Stomach smooth muscle (tissue), 2 donors: ENCODE measurements around the gene DNAJB4.

ENCODE experiments used
- H3K27ac ChIP-seq: one replicate; pipeline ENCODE4 v1.7.0; 2013; ENCODE audit warnings: mild to moderate bottlenecking, low read length, inconsistent platforms
- H3K27me3 ChIP-seq, 2 donors: one replicate each; pipeline ENCODE4 v1.7.0; 2013; ENCODE audit warnings: low read length in 2 of 2; ENCODE audit not compliant: insufficient read depth in 2 of 2, control insufficient read depth in 1 of 2
- H3K36me3 ChIP-seq, 2 donors: one replicate each; pipeline ENCODE4 v1.7.0; 2013; ENCODE audit warnings: low read length in 2 of 2; ENCODE audit not compliant: control insufficient read depth in 2 of 2, insufficient read depth in 2 of 2
- H3K4me1 ChIP-seq: one replicate; pipeline ENCODE4 v1.7.0; 2013; ENCODE audit warnings: low read length; ENCODE audit not compliant: control insufficient read depth, insufficient read depth
- H3K4me3 ChIP-seq, 2 donors: one replicate each; pipeline ENCODE4 v1.7.0; 2013; ENCODE audit warnings: low read length in 2 of 2
- H3K9ac ChIP-seq, 2 donors: one replicate each; pipeline ENCODE4 v1.7.0; 2013; ENCODE audit warnings: low read length in 2 of 2, mild to moderate bottlenecking in 1 of 2
- H3K9me3 ChIP-seq, 2 donors: one replicate each; pipeline ENCODE4 v1.7.0; 2013; ENCODE audit warnings: low read length in 2 of 2; ENCODE audit not compliant: control insufficient read depth in 2 of 2
- donor health status: healthy.
- donor health status: Pancreatic carcinoma.

DNAJB4 gene

GRCh38 chr1:78048446-78048845, 43.7 kb downstream of the DNAJB4 start:
- no peak overlapping the region for H3K4me3 ChIP-seq
- no peaks in the 10 kb centered on the region for H3K27me3 ChIP-seq
- H3K9ac ChIP-seq = no peak overlapping the region
- peaks cover 14% of the 10 kb centered on the region for H3K4me1 ChIP-seq
- H3K27ac ChIP-seq = no peak overlapping the region
- no peaks in the 10 kb centered on the region for H3K9me3 ChIP-seq
- no peaks in the 10 kb centered on the region for H3K36me3 ChIP-seq

- Histone ChIP-seq H3K36me3 (no peaks in the 10 kb centered on the region), H3K9me3 (no peaks in the 10 kb centered on the region), H3K27me3 (no peaks in the 10 kb centered on the region), H3K4me3 (no peak overlapping the region), H3K4me1 (peaks cover 14% of the 10 kb centered on the region), H3K27ac (no peak overlapping the region), H3K9ac (no peak overlapping the region)
These were observed 44.7 kb downstream of the DNAJB4 start for GRCh38 chr1:78049396-78049795.

DNA sequence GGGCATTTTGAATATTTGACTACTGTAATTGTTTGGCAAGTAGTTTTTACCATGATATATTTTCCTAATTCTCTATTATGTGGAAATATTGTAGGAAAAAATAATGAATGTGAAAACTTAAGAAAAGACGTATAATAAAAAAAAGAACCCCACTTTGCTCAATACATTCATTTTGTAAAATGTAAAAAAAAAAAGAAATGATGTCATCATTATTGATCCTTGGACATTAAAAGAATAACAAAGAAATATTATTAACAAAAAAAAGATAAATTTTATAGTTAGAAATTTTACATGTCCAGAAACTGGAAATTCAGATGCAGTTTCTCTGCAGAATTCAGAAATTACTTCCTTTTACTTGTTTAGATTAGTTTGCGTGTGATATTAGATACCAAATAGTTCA, 46.3 kb downstream of the DNAJB4 start:
- Histone ChIP-seq H3K36me3 (no peaks in the 10 kb centered on the region), H3K9me3 (no peaks in the 10 kb centered on the region), H3K27ac (no peak overlapping the region), H3K9ac (no peak overlapping the region), H3K4me3 (no peak overlapping the region), H3K27me3 (no peaks in the 10 kb centered on the region), H3K4me1 (peaks cover 11% of the 10 kb centered on the region)

DNA sequence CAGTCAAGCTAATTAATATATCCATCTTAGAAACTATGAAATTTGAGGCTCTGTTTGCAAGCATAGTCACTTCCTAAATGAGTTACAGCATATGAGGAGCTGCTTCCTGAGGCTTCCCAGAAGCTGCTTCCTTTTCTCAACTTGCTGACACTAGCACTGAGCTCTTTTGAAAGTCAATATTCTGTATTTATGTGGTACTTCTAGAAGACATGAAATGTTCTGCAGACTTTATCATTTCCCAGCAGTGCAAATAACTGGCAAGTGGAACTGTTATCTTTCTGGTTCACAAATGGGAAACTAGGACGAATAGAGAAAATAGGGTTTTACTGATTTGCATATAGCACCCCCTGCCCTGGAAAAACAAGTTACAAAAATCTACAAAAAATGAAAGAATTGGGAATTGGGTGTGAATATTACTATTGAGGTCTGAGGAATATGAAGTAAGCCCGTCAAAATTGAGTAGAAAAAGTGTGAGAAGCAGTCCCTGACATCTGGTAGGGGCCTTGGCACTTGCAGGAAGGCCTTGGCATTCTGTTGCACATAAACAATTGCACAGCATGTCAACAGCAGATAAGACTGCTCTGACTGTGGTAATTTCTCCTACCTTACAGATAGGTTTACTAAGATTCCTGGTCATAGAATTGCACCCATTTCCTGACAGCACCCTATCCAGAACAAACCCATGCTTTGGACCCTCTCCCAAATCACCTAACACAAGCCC, 48.1 kb downstream of the DNAJB4 start:
- no peaks in the 10 kb centered on the region for H3K27me3 ChIP-seq
- H3K36me3 ChIP-seq = no peaks in the 10 kb centered on the region
- H3K4me1 ChIP-seq = no peaks in the 10 kb centered on the region
- H3K9ac ChIP-seq = no peak overlapping the region
- H3K4me3 ChIP-seq = no peak overlapping the region
- H3K9me3 ChIP-seq = no peaks in the 10 kb centered on the region
- no peak overlapping the region for H3K27ac ChIP-seq

GRCh38 chr1:78053498-78053897, 48.8 kb downstream of the DNAJB4 start:
- H3K27me3 ChIP-seq = no peaks in the 10 kb centered on the region
- H3K27ac ChIP-seq = no peak overlapping the region
- H3K9me3 ChIP-seq = no peaks in the 10 kb centered on the region
- no peak overlapping the region for H3K4me3 ChIP-seq
- no peaks in the 10 kb centered on the region for H3K4me1 ChIP-seq
- H3K9ac ChIP-seq = no peak overlapping the region
- no peaks in the 10 kb centered on the region for H3K36me3 ChIP-seq

GRCh38 chr1:78054559-78054958, 49.8 kb downstream of the DNAJB4 start:
- no peaks in the 10 kb centered on the region for H3K27me3 ChIP-seq
- H3K9ac ChIP-seq = no peak overlapping the region
- no peak overlapping the region for H3K27ac ChIP-seq
- H3K4me1 ChIP-seq = no peaks in the 10 kb centered on the region
- no peak overlapping the region for H3K4me3 ChIP-seq
- H3K9me3 ChIP-seq = no peaks in the 10 kb centered on the region
- H3K36me3 ChIP-seq = no peaks in the 10 kb centered on the region

DNA sequence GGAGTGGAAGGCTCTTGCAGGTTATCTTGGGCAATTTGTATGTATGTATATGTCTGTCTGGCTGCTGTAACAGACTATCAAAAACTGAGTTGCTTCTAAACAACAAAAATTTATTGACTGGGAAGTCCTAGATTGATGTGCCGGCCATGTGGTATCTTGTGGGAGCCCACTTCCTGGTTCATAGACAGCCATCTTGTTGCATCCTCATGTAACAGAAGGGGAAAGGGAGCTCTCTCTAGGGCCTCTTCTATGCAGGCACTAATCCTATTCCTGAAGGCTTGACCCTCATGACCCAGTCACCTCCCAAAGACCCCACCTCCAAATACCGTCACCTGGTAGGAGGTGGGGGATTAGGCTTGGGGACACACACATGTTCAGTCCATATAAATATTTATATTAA, 50.2 kb downstream of the DNAJB4 start:
- Histone ChIP-seq H3K4me1 (no peaks in the 10 kb centered on the region), H3K4me3 (no peak overlapping the region), H3K27me3 (no peaks in the 10 kb centered on the region), H3K36me3 (no peaks in the 10 kb centered on the region), H3K27ac (no peak overlapping the region), H3K9ac (no peak overlapping the region), H3K9me3 (no peaks in the 10 kb centered on the region)

- Histone ChIP-seq H3K27ac (no peak overlapping the region), H3K4me1 (no peaks in the 10 kb centered on the region), H3K9ac (no peak overlapping the region), H3K36me3 (no peaks in the 10 kb centered on the region), H3K4me3 (peak overlapping the region in 1 of 2 donors; percentile 36), H3K9me3 (no peaks in the 10 kb centered on the region), H3K27me3 (no peaks in the 10 kb centered on the region)
These were observed 50.9 kb downstream of the DNAJB4 start for GRCh38 chr1:78055565-78056132.

- no peaks in the 10 kb centered on the region for H3K9me3 ChIP-seq
- H3K4me3 ChIP-seq = no peak overlapping the region
- H3K4me1 ChIP-seq = no peaks in the 10 kb centered on the region
- H3K27ac ChIP-seq = no peak overlapping the region
- no peaks in the 10 kb centered on the region for H3K36me3 ChIP-seq
- no peak overlapping the region for H3K9ac ChIP-seq
- H3K27me3 ChIP-seq = no peaks in the 10 kb centered on the region
These were observed 53.9 kb downstream of the DNAJB4 start for GRCh38 chr1:78058670-78059069.

- H3K36me3 ChIP-seq = no peaks in the 10 kb centered on the region
- no peak overlapping the region for H3K9ac ChIP-seq
- H3K9me3 ChIP-seq = no peaks in the 10 kb centered on the region
- H3K27me3 ChIP-seq = no peaks in the 10 kb centered on the region
- H3K4me1 ChIP-seq = no peaks in the 10 kb centered on the region
- no peak overlapping the region for H3K4me3 ChIP-seq
- no peak overlapping the region for H3K27ac ChIP-seq
These were observed 56.3 kb downstream of the DNAJB4 start for GRCh38 chr1:78060857-78061563.
